ENCODE measurements around the gene BPIFA2.
"Not testable (repeated sequence)": the region's sequence is repeated elsewhere in the genome, so short reads cannot be mapped to it uniquely, and the experiment has no call there.

Gene BPIFA2

GRCh38 chr20:33159713-33160112 is 8.2 kb upstream of the BPIFA2 start:
- in situ Hi-C loops (cut with HindIII; ENCODE audit: low sequenced_read_pairs), result no loop called here

DNA sequence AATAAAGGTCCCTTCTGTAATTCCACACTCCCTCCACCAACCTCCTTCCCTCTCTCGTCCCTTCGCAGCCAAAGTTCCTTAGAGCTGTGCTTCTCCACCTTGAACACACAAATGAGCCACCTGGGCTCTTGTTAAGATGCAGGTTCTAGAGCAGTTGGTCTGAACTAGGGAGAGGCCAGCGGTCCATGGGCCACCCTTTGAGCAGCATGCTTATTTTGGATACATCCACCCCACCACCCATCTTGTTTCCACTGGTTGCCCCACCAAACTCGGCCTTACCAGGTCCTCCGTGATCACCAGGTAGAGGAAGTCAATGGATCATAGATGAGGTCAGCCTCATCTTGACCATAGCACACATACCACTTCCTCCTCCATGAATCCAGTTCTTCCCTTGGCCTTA is 7.3 kb upstream of the BPIFA2 start:
- in situ Hi-C loops (cut with HindIII; ENCODE audit: low sequenced_read_pairs), result no loop called here

DNA sequence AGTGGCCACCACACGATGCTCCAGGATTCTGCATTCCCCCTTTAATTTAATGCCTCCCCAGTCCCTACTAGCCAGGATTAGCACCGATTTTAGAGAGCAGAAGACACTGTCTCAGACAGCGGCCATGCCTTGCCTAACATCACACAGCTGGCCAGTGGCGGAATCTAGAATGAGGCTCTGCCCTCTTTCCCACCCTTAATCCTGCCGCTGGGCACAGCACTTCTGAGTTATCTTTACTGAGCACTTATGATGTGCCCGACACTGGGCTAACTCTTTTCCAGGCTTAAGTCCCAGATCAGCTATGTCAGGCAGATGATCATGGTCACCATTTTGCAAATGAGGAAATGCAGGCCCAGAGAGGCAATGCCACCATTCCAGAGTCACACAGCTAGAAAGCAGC is 5.6 kb upstream of the BPIFA2 start:
- in situ Hi-C loops (cut with HindIII; ENCODE audit: low sequenced_read_pairs), result no loop called here

DNA sequence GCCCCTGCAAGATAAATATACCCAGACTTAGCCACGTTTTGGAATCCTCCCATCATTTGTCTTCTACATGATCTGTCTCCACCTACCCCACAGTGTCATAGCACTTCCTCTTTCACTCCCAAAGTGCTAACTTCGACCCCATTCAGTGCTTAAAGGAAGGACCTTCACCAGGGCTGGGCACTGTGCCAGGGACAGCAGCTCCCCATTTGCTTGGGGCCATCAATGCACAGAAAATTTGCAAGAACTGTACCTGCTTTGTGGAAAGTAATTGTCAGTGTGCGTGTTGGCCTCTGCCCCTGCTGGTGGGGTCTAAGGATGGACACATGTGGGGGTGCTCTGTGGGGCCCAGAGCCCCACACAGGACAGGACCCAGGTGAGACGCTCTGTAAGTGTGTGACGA is 5.2 kb upstream of the BPIFA2 start:
- in situ Hi-C loops (cut with HindIII; ENCODE audit: low sequenced_read_pairs), result no loop called here

GRCh38 chr20:33163856-33164762 is 3.9 kb upstream of the BPIFA2 start:
- in situ Hi-C loops (cut with HindIII; ENCODE audit: low sequenced_read_pairs), result no loop called here

DNA sequence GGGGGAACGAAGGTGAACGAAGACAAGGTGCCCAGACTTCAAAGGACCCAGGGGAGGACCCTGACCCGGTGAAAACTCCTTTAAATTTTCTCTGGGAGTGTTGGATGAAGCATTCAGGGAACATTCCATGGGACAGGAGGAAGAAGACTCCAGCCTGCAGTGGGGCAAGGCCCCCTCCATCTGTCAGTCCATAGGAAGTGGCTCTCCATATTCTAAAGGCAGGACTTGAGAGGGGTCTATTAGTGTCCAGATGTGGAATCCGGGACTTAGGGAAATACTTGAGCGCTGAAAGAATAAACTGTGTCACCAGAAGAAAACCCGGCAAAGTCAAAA is 3.2 kb upstream of the BPIFA2 start:
- in situ Hi-C loops (cut with HindIII; ENCODE audit: low sequenced_read_pairs), result no loop called here

DNA sequence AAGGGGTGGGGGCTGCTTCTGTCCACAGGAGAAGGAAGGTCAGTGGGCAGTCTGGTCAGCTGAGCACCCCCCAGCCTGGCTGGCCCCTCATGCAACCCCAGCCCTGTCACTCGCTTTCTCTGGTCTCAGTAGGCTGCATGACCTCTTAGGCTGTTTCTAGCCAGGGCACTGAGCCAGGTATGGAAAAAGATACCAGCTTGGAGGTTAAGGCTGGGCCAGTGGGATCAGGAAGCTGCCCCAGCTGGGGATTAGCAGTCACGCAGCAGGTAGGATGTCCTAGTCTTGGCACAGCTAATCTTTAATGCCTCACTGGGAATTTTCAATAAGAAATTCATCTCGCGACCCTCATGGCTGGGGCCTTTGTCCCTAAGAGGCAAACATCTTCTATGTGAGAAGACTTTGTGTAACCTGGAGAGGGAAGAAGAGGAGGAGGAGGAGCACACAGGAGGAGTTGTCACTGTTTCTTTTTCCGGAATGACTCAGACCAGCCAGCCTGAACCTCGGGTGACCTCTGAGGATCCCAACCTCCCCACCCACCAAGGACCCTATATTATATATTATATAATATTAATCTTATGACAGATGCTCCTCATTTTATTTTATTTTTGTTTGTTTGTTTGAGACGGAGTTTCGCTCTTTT is 2.4 kb upstream of the BPIFA2 start:
- in situ Hi-C loops (cut with HindIII; ENCODE audit: low sequenced_read_pairs), result no loop called here

- in situ Hi-C loops (cut with HindIII; ENCODE audit: low sequenced_read_pairs), result no loop called here
Measured at GRCh38 chr20:33166533-33167113, 1.3 kb upstream of the BPIFA2 start.

DNA sequence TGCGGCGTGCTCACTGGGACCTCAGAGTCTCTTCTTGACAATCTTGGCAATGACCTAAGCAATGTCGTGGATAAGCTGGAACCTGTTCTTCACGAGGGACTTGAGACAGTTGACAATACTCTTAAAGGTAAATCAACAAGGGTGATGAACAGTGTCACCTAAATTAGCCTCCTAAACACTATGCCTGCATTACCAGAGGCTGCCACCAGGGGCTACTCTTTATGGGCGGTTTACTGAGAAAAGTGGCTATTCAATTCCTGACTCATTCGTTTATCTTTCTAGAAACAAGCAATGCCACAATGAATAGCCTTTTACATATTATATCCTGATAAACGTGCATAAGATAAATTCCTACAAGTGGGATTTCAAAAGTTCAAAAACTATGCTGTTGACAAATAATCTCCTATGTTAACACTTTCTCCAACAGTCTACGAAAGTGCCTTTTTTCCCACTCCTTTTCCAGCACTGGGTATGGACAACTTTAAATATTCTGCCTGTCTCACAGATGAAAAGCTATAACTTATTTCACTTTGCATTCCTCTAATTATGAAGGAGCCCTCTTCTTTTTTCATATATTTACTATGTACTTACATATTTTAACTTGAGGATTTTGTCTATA is 1.3 kb downstream of the BPIFA2 start:
- in situ Hi-C loops (cut with HindIII; ENCODE audit: low sequenced_read_pairs), result no loop called here

- in situ Hi-C loops (cut with HindIII; ENCODE audit: low sequenced_read_pairs), result no loop called here
Measured at GRCh38 chr20:33172781-33173180, 4.8 kb downstream of the BPIFA2 start.

DNA sequence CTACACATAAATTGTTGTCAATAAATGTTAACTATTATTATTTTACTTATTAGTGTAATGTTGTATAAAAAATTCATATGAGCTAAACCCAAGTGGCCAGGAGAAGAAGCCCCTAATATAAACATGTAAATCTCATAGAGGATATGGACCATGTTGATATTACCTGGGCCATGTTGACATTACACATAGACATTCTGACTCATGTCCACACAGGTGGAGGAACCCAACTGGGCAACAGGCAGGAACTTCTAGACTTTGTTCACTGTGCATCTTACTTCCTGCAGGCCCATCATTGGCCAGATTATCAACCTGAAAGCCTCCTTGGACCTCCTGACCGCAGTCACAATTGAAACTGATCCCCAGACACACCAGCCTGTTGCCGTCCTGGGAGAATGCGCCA is 7.2 kb downstream of the BPIFA2 start:
- in situ Hi-C loops (cut with HindIII; ENCODE audit: low sequenced_read_pairs), result no loop called here

GRCh38 chr20:33176101-33176500 is 8.1 kb downstream of the BPIFA2 start:
- in situ Hi-C loops (cut with HindIII; ENCODE audit: low sequenced_read_pairs), result no loop called here

GRCh38 chr20:33177866-33178265 is 9.9 kb downstream of the BPIFA2 start:
- in situ Hi-C loops (cut with HindIII; ENCODE audit: low sequenced_read_pairs), result no loop called here

GRCh38 chr20:33178726-33179125 is 10.8 kb downstream of the BPIFA2 start:
- in situ Hi-C loops (cut with HindIII; ENCODE audit: low sequenced_read_pairs), result no loop called here

- in situ Hi-C loops (cut with HindIII; ENCODE audit: low sequenced_read_pairs), result no loop called here
Measured at GRCh38 chr20:33180169-33180568, 12.2 kb downstream of the BPIFA2 start.

GRCh38 chr20:33181482-33182093 is 13.6 kb downstream of the BPIFA2 start:
- in situ Hi-C loops (cut with HindIII; ENCODE audit: low sequenced_read_pairs), result no loop called here

DNA sequence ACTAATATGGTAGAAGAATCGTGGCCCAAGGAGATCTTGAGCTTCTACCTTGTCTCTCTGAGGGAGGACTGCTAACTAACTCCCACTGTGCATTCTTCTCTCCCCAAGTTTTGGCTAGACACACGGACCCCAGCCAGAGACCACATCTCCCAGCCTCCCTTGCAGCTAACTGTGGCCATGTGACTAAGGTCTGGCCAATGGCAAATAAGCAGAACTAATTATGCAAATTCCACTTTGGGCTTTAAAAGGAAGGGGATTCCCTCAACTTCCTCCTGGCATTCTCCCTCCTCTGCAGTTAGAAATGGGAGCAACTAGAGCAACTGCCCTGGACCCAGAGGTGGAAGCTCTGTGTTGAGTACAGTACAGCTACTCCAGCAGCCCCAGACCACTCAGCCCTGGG is 15.4 kb downstream of the BPIFA2 start:
- in situ Hi-C loops (cut with HindIII; ENCODE audit: low sequenced_read_pairs), result no loop called here

DNA sequence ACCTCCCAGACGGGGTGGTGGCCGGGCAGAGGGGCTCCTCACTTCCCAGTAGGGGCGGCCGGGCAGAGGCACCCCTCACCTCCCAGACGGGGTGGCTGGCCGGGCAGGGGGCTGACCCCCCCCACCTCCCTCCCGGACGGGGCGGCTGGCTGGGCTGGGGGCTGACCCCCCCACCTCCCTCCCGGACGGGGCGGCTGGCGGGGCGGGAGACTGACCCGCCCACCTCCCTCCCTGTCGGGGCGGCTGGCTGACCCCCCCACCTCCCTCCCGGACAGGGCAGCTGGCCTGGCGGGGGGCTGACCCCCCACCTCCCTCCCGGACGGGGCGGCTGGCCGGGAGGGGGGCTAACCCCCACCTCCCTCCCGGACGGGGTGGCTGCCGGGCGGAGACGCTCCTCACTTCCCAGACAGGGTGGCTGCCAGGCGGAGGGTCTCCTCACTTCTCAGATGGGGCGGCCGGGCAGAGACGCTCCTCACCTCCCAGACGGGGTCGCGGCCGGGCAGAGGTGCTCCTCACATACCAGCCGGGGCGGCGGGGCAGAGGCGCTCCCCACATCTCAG is 17.2 kb downstream of the BPIFA2 start:
- in situ Hi-C loops (cut with HindIII; ENCODE audit: low sequenced_read_pairs), result not testable (repeated sequence)

GRCh38 chr20:33187491-33187890 is 19.5 kb downstream of the BPIFA2 start:
- in situ Hi-C loops (cut with HindIII; ENCODE audit: low sequenced_read_pairs), result no loop called here

DNA sequence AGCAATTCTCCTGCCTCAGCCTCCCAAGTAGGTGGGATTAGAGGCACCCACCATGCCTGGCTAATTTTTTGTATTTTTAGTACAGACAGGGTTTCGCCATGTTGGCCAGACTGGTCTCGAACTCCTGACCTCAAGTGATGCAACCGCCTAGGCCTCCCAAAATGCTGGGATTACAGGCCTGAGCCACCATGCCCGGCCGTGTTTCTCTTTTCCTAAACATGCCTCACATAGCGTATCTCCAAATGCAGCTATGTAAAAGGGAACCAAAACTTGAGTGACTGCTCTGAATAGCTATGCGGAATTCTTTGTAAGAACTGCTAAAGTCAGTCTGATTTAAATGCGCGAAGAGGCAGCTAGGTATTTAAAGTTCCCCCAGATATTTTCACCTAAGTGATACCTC is 20.5 kb downstream of the BPIFA2 start:
- in situ Hi-C loops (cut with HindIII; ENCODE audit: low sequenced_read_pairs), result no loop called here

GRCh38 chr20:33191484-33191883 is 23.5 kb downstream of the BPIFA2 start:
- in situ Hi-C loops (cut with HindIII; ENCODE audit: low sequenced_read_pairs), result no loop called here

Data from DLD1 (cell line).